ENCODE data around the gene RPL21. TPM values are rescaled to one million over a fixed set of nuclear protein-coding genes. Genes with fewer than 3 reads are reported as not detected.

RPL21 gene
- total RNA-seq, 1 donor from 2014 or later = 1,036 TPM

Other genes starting within 250 kb of the RPL21 start
- gene USP12, start 79.7 kb upstream of the RPL21 start, total RNA-seq (ENCODE audit: low replicate concordance) = 17.3 and 19.1 TPM in 2 replicates
- gene RASL11A, start 19.3 kb downstream of the RPL21 start, total RNA-seq (ENCODE audit: low replicate concordance) = 15.9 and 19.0 TPM in 2 replicates
- gene GTF3A, start 173.1 kb downstream of the RPL21 start, total RNA-seq (ENCODE audit: low replicate concordance) = 68.0 and 69.0 TPM in 2 replicates
- gene MTIF3, start 199.0 kb downstream of the RPL21 start, total RNA-seq (ENCODE audit: low replicate concordance) = 39.7 and 42.2 TPM in 2 replicates

Measured in type B pancreatic cell (in vitro differentiated cells).